T-helper 2 cell treated with Interferon-gamma antibody and Interleukin-4, amounts not matched to agents 100 ng/mL and 5 ng/mL, for 36 hours (primary cell): ENCODE data around the gene BABAM2. TPM values are rescaled to one million over a fixed set of nuclear protein-coding genes. Genes with fewer than 3 reads are reported as not detected.

ENCODE experiments used
- intact Hi-C: fragments of 100-400 bp; cut with micrococcal nuclease; formaldehyde crosslinking; loops from one replicate; pipeline ENCODE4 v1.15.1; 2023
- total RNA-seq: library from RNA; stranded (reverse); gene quantifications from 2 replicates; pipeline ENCODE4 v1.2.3, GENCODE V29; 2022

Gene BABAM2
- total RNA-seq, 1 donor from 2014 or later = 40.4 TPM

GRCh38 chr2:28381225-28382180 is 491.0 kb downstream of the BABAM2 start:
- intact Hi-C loops = no loop called here

- intact Hi-C loops = no loop called here
Measured at GRCh38 chr2:28382755-28383154, 492.2 kb downstream of the BABAM2 start.

GRCh38 chr2:28387082-28387960 is 496.8 kb downstream of the BABAM2 start:
- intact Hi-C loops = no loop called here

Other genes starting within 250 kb of the BABAM2 start
- 34.0 and 34.5 TPM in 2 replicates for gene SUPT7L, start 227.1 kb upstream of the BABAM2 start, total RNA-seq
- gene SLC4A1AP, start 226.8 kb upstream of the BABAM2 start, total RNA-seq = 23.8 and 26.3 TPM in 2 replicates
- gene MRPL33, start 119.0 kb upstream of the BABAM2 start, total RNA-seq = 41.6 and 43.1 TPM in 2 replicates
- 0.86 and 1.8 TPM in 2 replicates for gene RBKS, start 342 bp upstream of the BABAM2 start, total RNA-seq